GM12878 (cell line): ENCODE measurements around the gene SLAMF1. TPM values are rescaled to one million over a fixed set of nuclear protein-coding genes. Genes with fewer than 3 reads are reported as not detected.

Experiments used
- BCLAF1 ChIP-seq: fragments of 450-650 bp; IDR thresholded peaks from 2 replicates; pipeline ENCODE4 v1.6.1; 2017; ENCODE audit warnings: antibody characterized with exemption, mild to moderate bottlenecking, moderate library complexity
- CUX1 ChIP-seq: IDR thresholded peaks from 2 replicates; pipeline ENCODE4 v1.6.1; 2012; ENCODE audit warnings: improper control_type of control experiment, low read depth, low read length; ENCODE audit not compliant: insufficient replicate concordance
- KDM1A ChIP-seq: fragments of 200-600 bp; sonication (generic); IDR thresholded peaks from 2 replicates; pipeline ENCODE4 v1.6.1; 2016; ENCODE audit warnings: borderline replicate concordance
- NFYA ChIP-seq: IDR thresholded peaks from 2 replicates; pipeline ENCODE4 v1.6.1; 2011; ENCODE audit warnings: low read depth, mild to moderate bottlenecking, low read length, improper control_type of control experiment, borderline replicate concordance
- NKRF ChIP-seq: fragments of 450-650 bp; conservative IDR thresholded peaks from 2 replicates; pipeline ENCODE4 v1.6.1; 2017; ENCODE audit warnings: mild to moderate bottlenecking, moderate library complexity
- PAX8 ChIP-seq: fragments of 450-650 bp; IDR thresholded peaks from 2 replicates; pipeline ENCODE4 v1.6.1; 2017; ENCODE audit warnings: mild to moderate bottlenecking, moderate library complexity
- SIN3A ChIP-seq: IDR thresholded peaks from 2 replicates; pipeline ENCODE4 v1.6.1; 2012; ENCODE audit warnings: low read depth, low read length, improper control_type of control experiment
- USF2 ChIP-seq: IDR thresholded peaks from 2 replicates; pipeline ENCODE4 v1.6.1; 2011; ENCODE audit warnings: low read depth, low read length, improper control_type of control experiment, borderline replicate concordance
- YBX1 ChIP-seq: fragments of 450-650 bp; IDR thresholded peaks from 2 replicates; pipeline ENCODE4 v1.6.1; 2016; ENCODE audit warnings: antibody characterized with exemption
- ZBTB33 ChIP-seq: fragments of 450-650 bp; IDR thresholded peaks from 2 replicates; pipeline ENCODE4 v1.6.1; 2017; ENCODE audit warnings: mild to moderate bottlenecking
- ZBTB40 ChIP-seq: fragments of 450-650 bp; IDR thresholded peaks from 2 replicates; pipeline ENCODE4 v1.6.1; 2016; ENCODE audit warnings: mild to moderate bottlenecking, moderate library complexity, borderline replicate concordance
- polyA plus RNA-seq, 11 experiments: library from polyadenylated mRNA; depleted of rRNA in 4 of 11; unstranded in 6 of 11; stranded (reverse) in 5 of 11; fragments of >200 nt; fragmentation: Nextera tagmentation in 4 of 11; fragmentation: Illumina TruSeq in 1 of 11; extraction: Ambion mirVana in 4 of 11; extraction: Trizol in 1 of 11; gene quantifications; 1 replicate in 1 of 11; 2 replicates in 10 of 11; pipeline versions ENCODE4 v1.2.1 to v1.2.3, GENCODE V29; 2011 to 2016; ENCODE audit warnings: inconsistent platforms in 2 of 11, missing spikeins in 2 of 11, low read depth in 1 of 11
- total RNA-seq, 4 experiments: library from RNA; depleted of rRNA in 3 of 4; stranded (reverse); fragments of >200 nt in 3 of 4; fragmentation: Illumina TruSeq in 1 of 4; extraction: Trizol in 1 of 4; gene quantifications; 2 replicates each; pipeline versions ENCODE4 v1.2.1 to v1.2.3, GENCODE V29; 2013 to 2021

SLAMF1 gene
- total and polyA plus RNA-seq, 10 of the 15 experiments (the other 5 are each of a cell fraction or from before 2014, with no cell fraction given): 87.3 to 260 (median 131) TPM

- TF ChIP-seq ZBTB33 (no peak), USF2 (no peak), ZBTB40 (no peak), CUX1 (peak; percentile 46), BCLAF1 (no peak), KDM1A (no peak), PAX8 (no peak), YBX1 (no peak), SIN3A (no peak), NFYA (no peak), NKRF (no peak)
Observed at GRCh38 chr1:160664573-160665051, 17.8 kb upstream of the SLAMF1 start (continued).
